ENCODE data around the gene CLSTN3.

- TF ChIP-seq POLR2A (IDR thresholded peaks at IDR 0.05; ENCODE audit: low read depth, low read length) (no peak), ZNF384 (IDR thresholded peaks at IDR 0.05; ENCODE audit: borderline replicate concordance, low read depth, low read length) (no peak), TCF12 (IDR thresholded peaks at IDR 0.05; ENCODE audit: low read depth, low read length) (no peak), LARP7 (IDR thresholded peaks at IDR 0.05) (no peak), BCL11A (IDR thresholded peaks at IDR 0.05; ENCODE audit: low read depth, low read length) (no peak), RB1 (IDR thresholded peaks at IDR 0.05; ENCODE audit: borderline replicate concordance) (no peak)
- TF ChIP-seq, protein P1, sequence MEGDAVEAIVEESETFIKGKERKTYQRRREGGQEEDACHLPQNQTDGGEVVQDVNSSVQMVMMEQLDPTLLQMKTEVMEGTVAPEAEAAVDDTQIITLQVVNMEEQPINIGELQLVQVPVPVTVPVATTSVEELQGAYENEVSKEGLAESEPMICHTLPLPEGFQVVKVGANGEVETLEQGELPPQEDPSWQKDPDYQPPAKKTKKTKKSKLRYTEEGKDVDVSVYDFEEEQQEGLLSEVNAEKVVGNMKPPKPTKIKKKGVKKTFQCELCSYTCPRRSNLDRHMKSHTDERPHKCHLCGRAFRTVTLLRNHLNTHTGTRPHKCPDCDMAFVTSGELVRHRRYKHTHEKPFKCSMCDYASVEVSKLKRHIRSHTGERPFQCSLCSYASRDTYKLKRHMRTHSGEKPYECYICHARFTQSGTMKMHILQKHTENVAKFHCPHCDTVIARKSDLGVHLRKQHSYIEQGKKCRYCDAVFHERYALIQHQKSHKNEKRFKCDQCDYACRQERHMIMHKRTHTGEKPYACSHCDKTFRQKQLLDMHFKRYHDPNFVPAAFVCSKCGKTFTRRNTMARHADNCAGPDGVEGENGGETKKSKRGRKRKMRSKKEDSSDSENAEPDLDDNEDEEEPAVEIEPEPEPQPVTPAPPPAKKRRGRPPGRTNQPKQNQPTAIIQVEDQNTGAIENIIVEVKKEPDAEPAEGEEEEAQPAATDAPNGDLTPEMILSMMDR (IDR thresholded peaks at IDR 0.05 in 2 of 3, conservative IDR thresholded peaks at IDR 0.05 in 1 of 3; ENCODE audit: control insufficient read depth in 2 of 3, extremely low read depth in 1 of 3, insufficient read depth in 1 of 3, low read depth in 3 of 3, low read length in 3 of 3): no peak
Observed at GRCh38 chr12:7112041-7112440, 18.1 kb upstream of the CLSTN3 start.
